NCI-H187 treated with DMSO at 0.1 percent for 48 hours (cell line): Measurements from ENCODE around the gene SP1.
"Not testable (repeated sequence)": the region's sequence is repeated elsewhere in the genome, so short reads cannot be mapped to it uniquely, and the experiment has no call there.

Source experiments
- DNase-seq: peaks from one replicate; lab custom pipeline; 2025; lab: John Stamatoyannopoulos, UW

The SP1 gene

GRCh38 chr12:53414756-53415417 is 34.9 kb downstream of the SP1 start:
- DNase-seq, result no peak

GRCh38 chr12:53415752-53416389 is 35.9 kb downstream of the SP1 start:
- not testable (repeated sequence) for DNase-seq

- DNase-seq, result not testable (repeated sequence)
These were observed 37.4 kb downstream of the SP1 start for GRCh38 chr12:53417291-53417816.

- no peak for DNase-seq
These were observed 38.2 kb downstream of the SP1 start for GRCh38 chr12:53418221-53418620.

- no peak for DNase-seq
These were observed 39.8 kb downstream of the SP1 start for GRCh38 chr12:53419756-53420155.

- not testable (repeated sequence) for DNase-seq
These were observed 42.3 kb downstream of the SP1 start for GRCh38 chr12:53422247-53422646.

GRCh38 chr12:53423597-53423996 is 43.6 kb downstream of the SP1 start, which contains the start of gene AMHR2:
Gene AMHR2 (plus strand): TSS chr12:53423855. CDS start chr12:53423935, 80 bp downstream.
- no peak for DNase-seq

GRCh38 chr12:53424626-53425514 is 44.9 kb downstream of the SP1 start:
- no peak for DNase-seq

GRCh38 chr12:53425515-53426150 is 45.7 kb downstream of the SP1 start:
- DNase-seq, result no peak

- no peak for DNase-seq
These were observed 48.1 kb downstream of the SP1 start for GRCh38 chr12:53427905-53428594.

- no peak for DNase-seq
These were observed 48.8 kb downstream of the SP1 start for GRCh38 chr12:53428741-53429140.

- DNase-seq, result no peak
These were observed 50.1 kb downstream of the SP1 start for GRCh38 chr12:53430116-53430515.

GRCh38 chr12:53431187-53431586 is 51.2 kb downstream of the SP1 start:
- DNase-seq, result no peak

- not testable (repeated sequence) for DNase-seq
These were observed 55.4 kb downstream of the SP1 start for GRCh38 chr12:53435326-53435725.

- not testable (repeated sequence) for DNase-seq
These were observed 59.6 kb downstream of the SP1 start for GRCh38 chr12:53439582-53439981.

GRCh38 chr12:53441040-53441833 is 61.3 kb downstream of the SP1 start, which contains the start of gene PRR13:
Gene PRR13 (plus strand): TSS chr12:53441734. CDS start chr12:53442715, 981 bp downstream.
- DNase-seq, result peak; percentile 100

GRCh38 chr12:53443955-53444354 is 64.0 kb downstream of the SP1 start:
- DNase-seq, result no peak

- DNase-seq, result not testable (repeated sequence)
These were observed 64.8 kb downstream of the SP1 start for GRCh38 chr12:53444593-53445325.

- DNase-seq, result no peak
These were observed 71.0 kb downstream of the SP1 start for GRCh38 chr12:53450936-53451335.
